Kidney (tissue), 14 donors: ENCODE results near the gene PKD1L1. TPM values are rescaled to one million over a fixed set of nuclear protein-coding genes. Genes with fewer than 3 reads are reported as not detected.

Source experiments
- DNase-seq, 5 donors: peaks; one replicate each; pipeline ENCODE4 v3.0.0-alpha.2; 2013 to 2020
- FAIRE-seq: peaks from 2 replicates; lab custom pipeline; 2012; peaks lifted over from hg19 to GRCh38; lab: Jason Lieb, UNC
- H3K27ac ChIP-seq, 2 donors: one replicate each; pipeline ENCODE4 v1.7.0; 2013; ENCODE audit warnings: low read depth in 2 of 2, low read length in 2 of 2, inconsistent platforms in 1 of 2
- H3K27me3 ChIP-seq: one replicate; pipeline ENCODE4 v1.7.1; 2013; ENCODE audit warnings: low read length, inconsistent platforms; ENCODE audit not compliant: control insufficient read depth, insufficient read depth
- H3K36me3 ChIP-seq, 3 donors: one replicate each; pipeline versions ENCODE4 v1.7.0 to v1.7.1; 2013; ENCODE audit warnings: low read length in 3 of 3, control low read depth in 1 of 3, inconsistent platforms in 1 of 3; ENCODE audit not compliant: insufficient read depth in 3 of 3, control insufficient read depth in 2 of 3
- H3K4me1 ChIP-seq, 3 donors: one replicate each; pipeline versions ENCODE4 v1.7.0 to v1.7.1; 2013; ENCODE audit warnings: low read length in 3 of 3, inconsistent platforms in 1 of 3, low read depth in 1 of 3; ENCODE audit not compliant: control insufficient read depth in 2 of 3, insufficient read depth in 2 of 3
- H3K4me3 ChIP-seq, 3 donors: one replicate each; pipeline versions ENCODE4 v1.7.0 to v1.8.1; 2013; ENCODE audit warnings: low read length in 3 of 3, control low read depth in 1 of 3, inconsistent platforms in 1 of 3
- H3K9ac ChIP-seq, 3 donors: one replicate each; pipeline versions ENCODE4 v1.7.0 to v1.7.1; 2013; ENCODE audit warnings: low read length in 3 of 3, control low read depth in 1 of 3, inconsistent platforms in 1 of 3
- H3K9me3 ChIP-seq, 3 donors: one replicate each; pipeline versions ENCODE4 v1.7.0 to v1.7.1; 2013; ENCODE audit warnings: low read length in 3 of 3, control low read depth in 1 of 3, inconsistent platforms in 1 of 3; ENCODE audit not compliant: control insufficient read depth in 2 of 3, insufficient read depth in 1 of 3
- CTCF ChIP-seq: IDR thresholded peaks from 3 replicates; pipeline ENCODE4 v1.5.1; 2012; ENCODE audit warnings: mild to moderate bottlenecking, moderate library complexity, borderline replicate concordance; ENCODE audit not compliant: insufficient read depth; ENCODE audit errors: extremely low read depth
- intact Hi-C: fragments of 100-400 bp; cut with DNase I; formaldehyde crosslinking; loops from one replicate; pipeline ENCODE4 v1.11.1; 2022
- polyA plus RNA-seq: library from polyadenylated mRNA; stranded (reverse); fragments of 350-450 nt; fragmentation: Illumina TruSeq; extraction: RNeasy Lipid Tissue Mini Kit (QIAGEN cat#74804); gene quantifications from one replicate; pipeline ENCODE4 v1.2.3, GENCODE V29; 2014; ENCODE audit warnings: low read depth, low replicate concordance; ENCODE audit not compliant: insufficient read depth
- total RNA-seq: library from RNA; stranded (reverse); fragmentation: NEBNext Ultra II Directional; extraction: Animal tissue kit (Norgen Biotek cat#: 25700); gene quantifications from one replicate; pipeline ENCODE4 v1.2.1, GENCODE V29; 2021
- donor health status: control.
- donor health status: control.
- donor health status: control.
- donor health status: control.
- donor health status: control.
- donor health status: DM: yes; HTN: yes; CAD: no.
- donor health status: Normal renal cell carcinoma (clear cell type).

The PKD1L1 gene
- total and polyA plus RNA-seq, 2 donors from 2014 or later = 0.32 to 0.82 TPM

GRCh38 chr7:47907981-47908616, 40.2 kb downstream of the PKD1L1 start:
- FAIRE-seq (no peak), DNase-seq (no peak)
- H3K36me3 ChIP-seq = no peaks in the 10 kb centered on the region
- H3K27me3 ChIP-seq = no peaks in the 10 kb centered on the region
- H3K9ac ChIP-seq = no peak overlapping the region
- no peak for TF ChIP-seq CTCF
- H3K27ac ChIP-seq = no peak overlapping the region
- H3K9me3 ChIP-seq = no peaks in the 10 kb centered on the region
- intact Hi-C loops = no loop called here
- no peaks in the 10 kb centered on the region for H3K4me1 ChIP-seq
- no peak overlapping the region for H3K4me3 ChIP-seq

- FAIRE-seq (no peak), DNase-seq (no peak)
- Histone ChIP-seq H3K4me1 (no peaks in the 10 kb centered on the region), H3K36me3 (no peaks in the 10 kb centered on the region), H3K9me3 (no peaks in the 10 kb centered on the region), H3K9ac (no peak overlapping the region), H3K27me3 (no peaks in the 10 kb centered on the region), H3K4me3 (no peak overlapping the region), H3K27ac (no peak overlapping the region)
- intact Hi-C loops = no loop called here
- TF ChIP-seq CTCF = no peak
Measured at GRCh38 chr7:47906883-47907282, 41.4 kb downstream of the PKD1L1 start.

- no peaks in the 10 kb centered on the region for H3K27me3 ChIP-seq
- no peaks in the 10 kb centered on the region for H3K4me1 ChIP-seq
- DNase-seq = no peak
- FAIRE-seq = no peak
- H3K36me3 ChIP-seq = no peaks in the 10 kb centered on the region
- TF ChIP-seq CTCF = no peak
- no peaks in the 10 kb centered on the region for H3K9me3 ChIP-seq
- intact Hi-C loops = no loop called here
- no peak overlapping the region for H3K9ac ChIP-seq
- no peak overlapping the region for H3K27ac ChIP-seq
- H3K4me3 ChIP-seq = no peak overlapping the region
Measured at GRCh38 chr7:47905076-47905920, 43.0 kb downstream of the PKD1L1 start.
